ENCODE results near the gene TRPM4. TPM values are rescaled to one million over a fixed set of nuclear protein-coding genes. Genes with fewer than 3 reads are reported as not detected.

Gene TRPM4
- total RNA-seq, 1 donor from 2014 or later: 2.0 TPM

DNA sequence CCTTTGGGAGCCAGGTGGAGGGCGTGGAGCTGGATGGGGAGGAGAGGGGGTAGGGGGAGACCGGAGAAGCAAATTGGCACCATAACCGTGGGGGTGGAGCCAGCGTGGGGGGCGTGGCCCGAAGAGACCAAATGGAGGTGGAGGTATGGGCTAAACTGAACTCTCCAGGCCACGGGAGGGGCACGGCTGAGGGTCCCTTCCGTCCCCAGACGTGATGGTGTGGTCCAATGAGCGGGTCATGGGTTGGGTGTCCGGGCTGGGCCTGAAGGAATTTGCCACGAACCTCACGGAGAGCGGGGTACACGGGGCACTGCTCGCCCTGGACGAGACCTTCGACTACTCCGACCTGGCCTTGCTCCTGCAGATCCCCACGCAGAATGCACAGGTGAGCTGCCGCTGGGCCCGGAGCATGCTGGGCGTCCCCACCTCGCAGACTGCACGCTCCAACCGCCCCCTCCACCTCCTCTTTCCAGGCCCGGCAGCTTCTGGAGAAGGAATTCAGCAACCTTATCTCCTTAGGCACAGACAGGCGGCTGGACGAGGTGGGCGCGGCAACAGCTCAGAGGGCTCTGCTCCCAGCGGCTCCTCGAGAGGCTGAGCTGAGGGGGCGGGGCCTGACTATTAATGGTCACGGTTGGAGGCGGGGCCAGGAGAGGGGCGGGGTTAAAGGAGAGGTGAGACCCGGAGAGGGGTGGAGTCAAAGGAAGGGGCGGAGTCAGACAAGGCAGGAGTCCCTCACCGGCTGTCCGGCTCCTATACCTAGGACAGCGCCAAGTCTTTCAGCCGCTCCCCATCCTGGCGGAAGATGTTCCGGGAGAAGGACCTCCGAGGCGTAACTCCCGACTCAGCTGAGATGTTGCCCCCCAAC is 8.6 kb upstream of the TRPM4 start:
- Mint-ChIP-seq H3K27me3 (ENCODE audit: insufficient read depth) (peaks cover 59% of the 10 kb centered on the region), H3K4me3 (peak overlapping the region; percentile 78), H3K4me1 (ENCODE audit: low read depth) (peaks cover 35% of the 10 kb centered on the region), H3K36me3 (ENCODE audit: low read depth) (no peaks in the 10 kb centered on the region), H3K9me3 (no peaks in the 10 kb centered on the region), H3K27ac (no peak overlapping the region)
- DNase-seq (ENCODE audit: low spot score): peak; percentile 70
- intact Hi-C loops (cut with micrococcal nuclease): loop anchor here (1.0 to 5.0 kb wide), 3 partner anchors 21 to 157 kb away; partner anchors contain the start of genes GYS1 and RUVBL2

DNA sequence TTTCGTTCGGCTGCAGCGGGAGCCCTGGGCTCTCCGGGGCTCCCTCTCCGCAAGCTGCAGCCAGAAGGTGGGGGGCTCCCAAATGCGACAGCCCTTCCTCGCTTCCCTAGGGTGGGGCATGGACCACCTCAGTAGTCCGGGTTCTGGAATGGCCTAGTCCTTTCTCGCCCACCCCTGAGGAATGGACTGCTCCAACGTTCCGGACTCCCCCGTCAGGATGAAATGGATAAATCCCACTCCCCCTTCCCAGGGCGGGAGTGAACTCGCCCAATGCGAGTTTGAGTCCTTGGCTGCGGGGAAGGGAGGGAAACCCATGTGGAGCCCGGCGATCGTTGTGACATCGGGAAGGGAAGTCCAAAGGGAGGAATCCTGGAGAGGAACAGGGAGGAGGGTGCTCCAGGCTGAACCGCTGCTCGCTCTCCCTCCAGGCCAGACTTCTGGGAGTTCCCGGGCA is 7.9 kb upstream of the TRPM4 start:
- intact Hi-C loops (cut with micrococcal nuclease): loop anchor here (1.0 to 5.0 kb wide), 4 partner anchors 21 to 157 kb away; partner anchors contain the start of genes C19orf73, GYS1, PPFIA3 and RUVBL2
- Mint-ChIP-seq H3K27me3 (ENCODE audit: insufficient read depth) (peaks cover 62% of the 10 kb centered on the region), H3K9me3 (no peaks in the 10 kb centered on the region)

DNA sequence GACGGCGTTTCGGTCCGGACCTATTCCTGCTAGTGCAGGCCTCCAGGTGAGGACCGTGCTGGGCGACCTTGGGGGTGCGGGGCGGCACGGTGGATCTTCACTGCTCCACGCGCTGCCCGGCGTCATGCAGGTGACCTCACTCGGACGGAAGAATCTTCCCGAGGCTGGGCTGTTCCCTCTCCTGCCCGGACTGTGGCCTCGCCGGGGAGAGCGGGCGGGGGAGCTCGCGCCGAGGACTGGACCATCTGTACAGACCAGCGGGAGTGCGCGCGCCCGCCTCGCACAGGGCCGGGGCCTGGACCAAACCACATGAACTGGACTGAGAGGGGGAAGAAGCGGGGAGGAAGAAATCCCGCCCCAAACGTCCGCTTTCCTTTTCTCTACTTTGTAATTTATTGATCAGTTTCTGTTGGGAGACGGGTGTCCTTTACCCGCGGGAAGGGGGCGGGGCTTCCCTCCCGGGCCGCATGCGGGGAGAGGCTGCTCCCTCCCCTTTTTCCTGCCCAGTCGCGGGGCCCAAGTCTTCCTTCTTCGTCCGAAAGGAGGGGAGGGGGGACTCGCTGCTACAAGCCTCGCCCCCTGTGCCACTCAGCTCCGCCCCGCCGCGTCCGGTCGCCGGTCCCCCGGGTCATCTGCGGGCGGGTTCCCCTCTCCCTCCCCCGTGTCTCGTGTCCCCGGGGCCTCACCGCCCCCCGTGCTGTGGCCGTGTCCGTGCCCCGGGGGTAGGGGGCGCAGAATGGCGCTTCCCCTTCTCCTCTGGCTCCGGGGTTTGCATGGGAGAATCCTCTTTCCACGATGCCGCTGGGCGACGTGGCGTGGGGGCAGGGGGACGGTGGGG is 7.3 kb upstream of the TRPM4 start:
- Mint-ChIP-seq H3K4me1 (ENCODE audit: low read depth) (peaks cover 32% of the 10 kb centered on the region), H3K4me3 (peak overlapping the region; percentile 85), H3K27ac (peak overlapping the region; percentile 23), H3K36me3 (ENCODE audit: low read depth) (no peaks in the 10 kb centered on the region), H3K27me3 (ENCODE audit: insufficient read depth) (peaks cover 66% of the 10 kb centered on the region), H3K9me3 (no peaks in the 10 kb centered on the region)
- peak; percentile 47 for DNase-seq (ENCODE audit: low spot score)
- intact Hi-C loops (cut with micrococcal nuclease): loop anchor here (2.0 kb wide), 1 partner anchor 32 kb away; the partner anchor contains the start of genes C19orf73 and PPFIA3

More for the DNA sequence above, 7.9 kb upstream of the TRPM4 start:
- Mint-ChIP-seq H3K27ac (no peak overlapping the region), H3K4me3 (peak overlapping the region; percentile 85), H3K36me3 (ENCODE audit: low read depth) (no peaks in the 10 kb centered on the region), H3K4me1 (ENCODE audit: low read depth) (peaks cover 35% of the 10 kb centered on the region)
- no peak for DNase-seq (ENCODE audit: low spot score)

DNA sequence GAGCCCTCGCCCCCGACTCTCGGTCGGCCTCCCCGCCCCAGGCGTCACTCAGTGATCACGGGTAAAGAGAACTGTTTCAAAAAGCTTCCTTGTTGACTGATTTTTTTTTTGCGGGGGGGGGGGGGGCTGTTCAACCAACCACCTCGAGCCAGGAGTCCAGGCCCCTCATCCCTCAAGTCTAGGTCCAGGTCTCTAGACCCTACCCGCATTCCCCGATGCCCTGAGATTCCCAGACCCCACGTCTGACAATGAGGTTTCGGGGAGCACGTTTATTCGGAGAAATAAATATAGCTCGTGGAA is 6.7 kb upstream of the TRPM4 start:
- Mint-ChIP-seq H3K4me1 (ENCODE audit: low read depth) (peaks cover 26% of the 10 kb centered on the region), H3K27ac (no peak overlapping the region), H3K27me3 (ENCODE audit: insufficient read depth) (peaks cover 68% of the 10 kb centered on the region), H3K4me3 (peak overlapping the region; percentile 75), H3K9me3 (no peaks in the 10 kb centered on the region), H3K36me3 (ENCODE audit: low read depth) (no peaks in the 10 kb centered on the region)
- intact Hi-C loops (cut with micrococcal nuclease): loop anchor here (2.0 kb wide), 1 partner anchor 32 kb away; the partner anchor contains the start of genes C19orf73 and PPFIA3
- DNase-seq (ENCODE audit: low spot score): no peak

DNA sequence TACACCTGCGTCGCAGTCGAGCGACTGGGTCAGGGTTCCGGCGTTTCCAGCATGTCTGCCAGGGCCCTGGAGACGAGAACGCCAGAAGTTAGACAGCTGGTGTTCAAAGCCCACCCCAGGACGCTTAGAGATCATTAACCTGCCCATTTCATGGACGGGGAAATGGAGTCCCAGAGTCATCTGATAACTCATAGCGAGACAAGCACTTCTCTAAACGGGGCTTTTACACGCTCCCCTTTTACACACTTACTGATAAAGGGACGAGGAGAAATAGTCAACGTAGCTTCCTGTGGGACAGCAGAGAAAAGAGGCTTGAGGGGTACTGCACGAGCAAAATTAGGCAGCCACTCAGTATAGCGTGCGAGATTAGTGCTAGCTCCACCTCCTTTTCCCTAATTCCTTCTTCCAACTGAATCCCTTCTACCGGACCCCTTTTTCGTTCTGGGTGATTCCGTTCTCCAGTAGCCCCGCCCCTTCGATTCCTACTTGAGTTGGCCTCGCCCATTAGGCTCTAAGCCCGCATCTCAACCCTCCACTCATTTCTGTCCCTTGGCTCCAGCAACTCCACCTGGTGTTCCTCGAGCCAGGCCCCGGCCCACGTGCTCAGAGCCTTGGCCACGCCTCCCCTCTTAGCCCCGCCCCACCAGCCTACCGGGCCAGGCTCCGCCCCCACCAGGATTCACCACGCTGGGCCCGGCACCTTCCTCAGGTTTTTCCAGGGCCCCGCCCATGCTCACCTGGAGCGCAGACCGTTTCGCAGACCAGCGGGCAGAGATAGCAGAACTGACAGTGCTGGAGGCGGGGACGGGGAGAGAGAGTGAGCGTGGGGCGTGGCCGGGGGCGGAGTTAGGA is 6.1 kb upstream of the TRPM4 start:
- Mint-ChIP-seq H3K4me1 (ENCODE audit: low read depth) (peaks cover 20% of the 10 kb centered on the region), H3K36me3 (ENCODE audit: low read depth) (no peaks in the 10 kb centered on the region), H3K9me3 (no peaks in the 10 kb centered on the region), H3K27ac (no peak overlapping the region), H3K4me3 (peak overlapping the region; percentile 75), H3K27me3 (ENCODE audit: insufficient read depth) (peaks cover 69% of the 10 kb centered on the region)
- no peak for DNase-seq (ENCODE audit: low spot score)
- intact Hi-C loops (cut with micrococcal nuclease): loop anchor here (2.0 kb wide), 1 partner anchor 33 kb away; the partner anchor contains the start of genes C19orf73 and PPFIA3

DNA sequence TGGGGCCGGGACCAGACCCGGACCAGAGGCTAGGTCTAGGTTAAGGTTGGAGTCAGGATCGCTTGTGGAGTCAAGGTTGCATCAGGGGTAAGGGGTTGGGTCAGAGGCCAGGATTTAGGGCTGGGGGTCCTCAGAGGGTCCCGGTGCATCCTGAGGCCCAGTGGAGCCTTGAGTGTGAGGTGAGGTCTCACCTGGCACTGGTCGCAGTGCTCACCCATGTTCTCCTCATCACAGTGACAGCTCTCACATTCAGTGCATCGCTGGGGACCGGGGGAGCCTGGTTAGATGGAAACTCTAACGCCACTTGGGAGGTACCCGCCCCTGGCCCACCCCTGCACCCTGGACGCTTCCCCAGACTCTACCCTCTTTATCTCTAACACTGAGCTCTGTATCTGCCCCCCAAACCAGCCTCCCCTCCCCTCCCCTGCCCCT is 5.5 kb upstream of the TRPM4 start:
- H3K27me3 Mint-ChIP-seq (ENCODE audit: insufficient read depth): peaks cover 65% of the 10 kb centered on the region
- DNase-seq (ENCODE audit: low spot score): no peak
- no peaks in the 10 kb centered on the region for H3K9me3 Mint-ChIP-seq
- intact Hi-C loops (cut with micrococcal nuclease): no loop called here
- H3K4me1 Mint-ChIP-seq (ENCODE audit: low read depth): peaks cover 20% of the 10 kb centered on the region
- no peak overlapping the region for H3K4me3 Mint-ChIP-seq
- H3K36me3 Mint-ChIP-seq (ENCODE audit: low read depth): no peaks in the 10 kb centered on the region
- H3K27ac Mint-ChIP-seq: no peak overlapping the region

DNA sequence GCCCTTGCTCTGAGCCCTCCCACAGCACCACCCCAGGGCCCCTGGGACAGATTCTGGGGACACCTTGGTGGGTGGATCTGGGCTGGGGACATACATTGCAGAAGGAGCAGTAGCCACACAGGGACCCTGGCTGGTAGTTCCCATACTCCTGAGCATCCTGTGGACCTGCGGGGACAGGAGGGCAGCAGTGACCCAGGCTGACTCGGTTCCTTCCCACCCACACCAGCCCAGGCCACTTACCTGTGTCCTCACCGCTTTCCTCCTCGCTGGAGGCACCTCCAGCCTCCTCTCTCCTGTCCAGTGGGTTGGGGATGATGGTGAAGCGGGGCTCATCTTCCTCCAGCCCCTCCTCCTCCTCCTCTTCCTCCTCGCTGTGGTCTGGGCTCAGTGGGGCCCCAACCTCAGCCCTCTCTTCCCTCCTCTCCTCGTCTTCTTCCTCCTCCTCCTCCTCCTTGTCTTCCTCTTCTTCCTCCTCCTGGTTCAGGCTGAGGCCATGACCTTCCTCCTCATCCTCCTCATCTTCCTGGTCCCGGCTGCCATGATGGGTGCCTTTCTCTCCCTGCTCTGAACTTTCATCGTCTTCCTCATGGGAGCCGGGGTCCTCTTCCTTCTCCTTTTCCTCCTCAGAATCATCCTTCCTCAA is 4.3 kb upstream of the TRPM4 start:
- DNase-seq (ENCODE audit: low spot score): no peak
- Mint-ChIP-seq H3K9me3 (no peaks in the 10 kb centered on the region), H3K4me1 (ENCODE audit: low read depth) (peaks cover 22% of the 10 kb centered on the region), H3K4me3 (peak overlapping the region; percentile 31), H3K36me3 (ENCODE audit: low read depth) (no peaks in the 10 kb centered on the region), H3K27me3 (ENCODE audit: insufficient read depth) (peaks cover 64% of the 10 kb centered on the region), H3K27ac (no peak overlapping the region)
- intact Hi-C loops (cut with micrococcal nuclease): no loop called here

DNA sequence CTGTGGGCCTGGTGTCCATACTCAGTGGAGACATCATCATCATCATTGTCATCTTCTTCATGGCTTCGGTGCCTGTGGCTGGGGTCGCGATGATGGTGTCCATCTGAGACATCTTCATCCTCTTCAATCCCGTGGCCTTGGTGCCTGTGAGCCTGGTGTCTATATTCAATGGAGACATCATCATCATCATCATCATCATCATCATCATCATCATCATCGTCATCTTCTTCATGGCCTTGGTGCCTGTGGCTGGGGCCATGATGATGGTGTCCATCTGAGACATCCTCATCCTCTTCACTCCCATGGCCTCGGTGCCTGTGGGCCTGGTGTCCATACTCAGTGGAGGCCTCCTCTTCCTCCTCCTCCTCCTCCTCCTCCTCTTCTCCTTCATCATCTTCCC is 3.3 kb upstream of the TRPM4 start:
- H3K9me3 Mint-ChIP-seq: no peaks in the 10 kb centered on the region
- H3K4me3 Mint-ChIP-seq: peak overlapping the region; percentile 4
- peaks cover 19% of the 10 kb centered on the region for H3K4me1 Mint-ChIP-seq (ENCODE audit: low read depth)
- no peak overlapping the region for H3K27ac Mint-ChIP-seq
- peaks cover 61% of the 10 kb centered on the region for H3K27me3 Mint-ChIP-seq (ENCODE audit: insufficient read depth)
- no peak for DNase-seq (ENCODE audit: low spot score)
- H3K36me3 Mint-ChIP-seq (ENCODE audit: low read depth): no peaks in the 10 kb centered on the region
- intact Hi-C loops (cut with micrococcal nuclease): no loop called here

DNA sequence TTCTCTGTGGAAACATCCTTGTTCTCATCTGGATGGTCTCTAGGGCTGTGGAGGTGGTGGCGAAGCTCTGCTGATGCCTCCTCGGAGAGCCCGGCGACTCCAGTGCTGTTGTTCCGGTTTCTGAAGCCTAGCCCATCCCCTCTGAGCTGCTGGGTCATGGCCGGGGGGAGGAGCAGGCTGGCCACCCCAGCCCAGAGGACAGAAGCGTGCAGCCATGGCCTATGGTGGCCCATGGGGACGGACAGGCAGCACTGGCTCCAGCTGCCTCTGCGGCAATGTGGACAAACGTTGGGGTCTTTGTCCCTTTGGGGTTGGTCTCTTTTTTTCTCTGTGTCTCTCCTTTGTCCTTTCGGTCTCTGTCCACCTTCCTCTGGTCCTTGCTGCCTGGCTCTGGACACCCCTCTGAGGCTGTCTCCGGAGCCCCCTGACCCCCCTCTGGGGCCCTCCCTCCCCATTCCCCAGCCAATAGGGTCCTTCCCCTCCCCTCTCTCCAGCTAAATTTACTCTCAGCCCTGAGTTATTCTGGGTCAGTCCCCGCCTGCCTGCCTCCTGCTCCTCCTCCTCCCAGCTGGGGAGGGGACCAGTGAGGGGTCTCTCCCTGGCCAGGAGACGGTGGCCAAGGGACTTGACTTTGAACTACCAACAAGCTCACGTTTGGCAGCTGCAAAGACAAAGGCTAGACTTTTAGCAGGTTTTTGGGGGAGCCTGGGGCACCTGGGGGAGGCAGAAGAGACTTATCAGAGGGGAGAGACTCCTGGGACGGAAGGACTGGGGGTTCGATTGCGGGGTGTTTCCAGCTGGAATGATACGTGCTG is 2.4 kb upstream of the TRPM4 start, which contains the start of gene HRC:
Gene HRC, minus strand, starts transcription at position 392 of the 815 bp plus-strand sequence. Its CDS starts 159 bp downstream, at position 233.
- no peak within 1 kb of the TSS for H3K27ac Mint-ChIP-seq
- H3K9me3 Mint-ChIP-seq: no peaks in the 10 kb centered on the region
- H3K4me1 Mint-ChIP-seq (ENCODE audit: low read depth): peaks cover 9% of the 10 kb centered on the region
- no peaks in the 10 kb centered on the region for H3K36me3 Mint-ChIP-seq (ENCODE audit: low read depth)
- H3K4me3 Mint-ChIP-seq: no peak within 1 kb of the TSS
- no peak for DNase-seq (ENCODE audit: low spot score)
- intact Hi-C loops (cut with micrococcal nuclease): no loop called here
- H3K27me3 Mint-ChIP-seq (ENCODE audit: insufficient read depth): peaks cover 55% of the 10 kb centered on the region

DNA sequence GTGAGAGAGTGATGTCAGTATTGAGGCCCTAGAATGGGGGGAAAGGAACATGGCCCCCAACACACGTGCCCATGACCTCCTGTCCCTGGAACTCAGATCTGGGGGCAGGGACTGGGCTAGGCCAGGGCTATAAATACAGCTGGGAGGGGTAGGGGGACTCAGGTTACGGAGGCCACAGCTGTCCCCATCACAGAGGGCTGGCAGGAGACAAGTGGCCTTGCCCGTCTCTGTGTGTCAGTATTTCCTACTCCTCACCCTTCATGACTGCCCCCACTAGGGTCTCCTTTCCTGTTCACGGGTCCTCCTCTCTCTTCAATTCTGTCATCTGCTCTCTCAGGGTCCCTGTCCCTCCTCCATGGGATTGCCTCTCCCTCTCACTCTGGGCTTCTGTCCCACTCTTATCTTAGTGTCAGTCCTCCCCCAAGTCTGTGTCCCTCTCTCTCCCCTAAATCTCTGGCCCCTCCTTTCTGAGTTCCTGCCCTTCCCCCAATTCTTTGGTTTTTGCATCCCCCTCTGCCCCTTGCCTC is 1.7 kb upstream of the TRPM4 start:
- H3K4me3 Mint-ChIP-seq: no peak overlapping the region
- H3K9me3 Mint-ChIP-seq: no peaks in the 10 kb centered on the region
- intact Hi-C loops (cut with micrococcal nuclease): no loop called here
- H3K27ac Mint-ChIP-seq: no peak overlapping the region
- peaks cover 7% of the 10 kb centered on the region for H3K4me1 Mint-ChIP-seq (ENCODE audit: low read depth)
- H3K36me3 Mint-ChIP-seq (ENCODE audit: low read depth): no peaks in the 10 kb centered on the region
- peaks cover 59% of the 10 kb centered on the region for H3K27me3 Mint-ChIP-seq (ENCODE audit: insufficient read depth)
- no peak for DNase-seq (ENCODE audit: low spot score)

Data from activated T-helper 1 cell treated with anti-CD3 and anti-CD28 coated beads, Interleukin-12 subunit alpha, Interleukin-12 subunit beta, Interleukin-2, Interleukin-4 antibody, amounts not matched to agents 30 ng/mL and 10 ng/mL and 1 ng/mL, durations not matched to agents 14 hours and 24 hours and 36 hours (primary cell).